ENCODE data around the gene YES1. TPM values are rescaled to one million over a fixed set of nuclear protein-coding genes. Genes with fewer than 3 reads are reported as not detected.

Gene YES1
- total and polyA plus RNA-seq, 2 donors (not counting 3 experiments of a cell fraction or from before 2014, with no cell fraction given): 16.5 to 92.3 TPM

GRCh38 chr18:840516-840915 is 28.5 kb upstream of the YES1 start:
- Histone ChIP-seq H3K36me3 (ENCODE audit: control insufficient read depth in 2 of 2, extremely low read depth in 1 of 2, insufficient read depth in 2 of 2, low read length in 2 of 2) (no peaks in the 10 kb centered on the region), H3K9me3 (replicated peaks; ENCODE audit: control insufficient read depth, insufficient read depth, low read length) (no peaks in the 10 kb centered on the region), H4K20me1 (replicated peaks; ENCODE audit: control insufficient read depth, extremely low read depth, insufficient read depth, low read length) (no peaks in the 10 kb centered on the region), H3K27ac (ENCODE audit: insufficient read depth, low read depth, low read length) (no peak overlapping the region), H3K4me1 (ENCODE audit: control insufficient read depth, extremely low read depth, insufficient read depth, low read length) (peaks cover 28% of the 10 kb centered on the region), H3K9me1 (replicated peaks; ENCODE audit: control insufficient read depth, extremely low read depth, insufficient read depth, low read length) (no peaks in the 10 kb centered on the region), H3K4me3 (replicated peaks in 1 of 3; ENCODE audit: insufficient read depth in 1 of 3, low read depth in 1 of 3, low read length in 3 of 3) (no peak overlapping the region), H2AFZ (ENCODE audit: low read depth, low read length) (no peak overlapping the region), H3K27me3 (ENCODE audit: control insufficient read depth in 2 of 2, insufficient read depth in 2 of 2, low read length in 2 of 2) (no peaks in the 10 kb centered on the region), H3K4me2 (ENCODE audit: insufficient read depth, low read length) (no peak overlapping the region), H3K79me2 (ENCODE audit: control insufficient read depth, insufficient read depth, low read length) (no peaks in the 10 kb centered on the region), H3K9ac (replicated peaks; ENCODE audit: extremely low read depth, insufficient read depth, low read length) (no peak overlapping the region)
- TF ChIP-seq EZH2 (IDR thresholded peaks at IDR 0.05; ENCODE audit: borderline replicate concordance, low read depth, low read length, severe bottlenecking) (no peak), CTCF (IDR thresholded peaks at IDR 0.05; ENCODE audit: extremely low read depth in 1 of 2, insufficient read depth in 1 of 2, low read depth in 1 of 2, low read length in 2 of 2) (no peak), POLR2AphosphoS5 (IDR thresholded peaks at IDR 0.05; ENCODE audit: insufficient read depth, low read depth, low read length) (no peak), FOS (IDR thresholded peaks at IDR 0.05; ENCODE audit: borderline replicate concordance, insufficient read depth, low read length) (no peak), POLR2A (IDR thresholded peaks at IDR 0.05; ENCODE audit: low read depth, low read length) (no peak), GATA2 (IDR thresholded peaks at IDR 0.05; ENCODE audit: insufficient read depth, insufficient read length, low read depth, low read length) (no peak), MAX (IDR thresholded peaks at IDR 0.05; ENCODE audit: insufficient read depth, insufficient read length) (no peak)
- dilution Hi-C loops (cut with MboI; ENCODE audit: extremely low pct_ligation_motif_present, low sequenced_read_pairs): loop anchor here (25.0 kb wide), 1 partner anchor 103 kb away; no protein-coding TSS in a partner anchor
- POLR2A ChIA-PET: no interaction called here
- BruUV-seq (replicated peaks): no TSS peak
- FAIRE-seq (no peak), DNase-seq (ENCODE audit: low read depth, low spot score) (no peak)
- intact Hi-C loops (cut with micrococcal nuclease): no loop called here
- CTCF ChIA-PET: interaction anchor here (1.0 to 14.4 kb wide), 10 partner anchors 10 to 1707 kb away, joined by 3 to 652 read pairs (median 16); partner anchors contain the start of gene ENOSF1

All from endothelial cell of umbilical vein (primary cell).